Hematopoietic multipotent progenitor cell (in vitro differentiated cells): ENCODE results near the gene FER. TPM values are rescaled to one million over a fixed set of nuclear protein-coding genes. Genes with fewer than 3 reads are reported as not detected.
"Not testable (repeated sequence)": the region's sequence is repeated elsewhere in the genome, so short reads cannot be mapped to it uniquely, and the experiment has no call there.

Source experiments
- DNase-seq, 3 donors: peaks; one replicate each; pipeline ENCODE4 v3.0.0-alpha.2; 2011 to 2015; ENCODE audit warnings: low read depth in 2 of 3, low spot score in 2 of 3
- total RNA-seq: library from RNA; depleted of rRNA; stranded (reverse); fragments of >200 nt; gene quantifications from one replicate; pipeline ENCODE4 v1.2.3, GENCODE V29; 2012

FER gene
- total RNA-seq, 1 donor = 4.3 TPM

DNA sequence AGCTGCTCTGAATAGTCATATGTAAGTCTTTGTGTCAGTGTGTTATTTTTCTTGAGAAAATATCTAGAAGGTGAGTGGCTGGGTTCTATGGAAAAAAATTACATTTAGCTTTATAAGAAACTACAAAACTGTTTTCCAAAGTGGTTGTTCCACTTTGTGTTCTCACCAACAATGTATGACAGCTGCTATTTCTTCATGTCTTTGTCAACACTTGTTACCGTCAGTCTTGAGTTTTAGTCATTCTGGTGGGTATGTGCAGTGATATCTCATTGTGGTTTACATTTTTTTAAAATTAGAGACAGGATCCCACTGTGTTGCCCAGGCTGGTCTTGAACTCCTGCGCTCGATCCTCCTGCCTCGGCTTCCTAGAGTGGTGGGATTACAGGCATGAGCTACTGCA is 415.6 kb downstream of the FER start:
- DNase-seq = no peak

GRCh38 chr5:109164001-109164400 is 416.3 kb downstream of the FER start:
- no peak for DNase-seq

- DNase-seq = no peak
Measured at GRCh38 chr5:109167586-109167985, 419.9 kb downstream of the FER start.

GRCh38 chr5:109168151-109168550 is 420.5 kb downstream of the FER start:
- no peak for DNase-seq

DNA sequence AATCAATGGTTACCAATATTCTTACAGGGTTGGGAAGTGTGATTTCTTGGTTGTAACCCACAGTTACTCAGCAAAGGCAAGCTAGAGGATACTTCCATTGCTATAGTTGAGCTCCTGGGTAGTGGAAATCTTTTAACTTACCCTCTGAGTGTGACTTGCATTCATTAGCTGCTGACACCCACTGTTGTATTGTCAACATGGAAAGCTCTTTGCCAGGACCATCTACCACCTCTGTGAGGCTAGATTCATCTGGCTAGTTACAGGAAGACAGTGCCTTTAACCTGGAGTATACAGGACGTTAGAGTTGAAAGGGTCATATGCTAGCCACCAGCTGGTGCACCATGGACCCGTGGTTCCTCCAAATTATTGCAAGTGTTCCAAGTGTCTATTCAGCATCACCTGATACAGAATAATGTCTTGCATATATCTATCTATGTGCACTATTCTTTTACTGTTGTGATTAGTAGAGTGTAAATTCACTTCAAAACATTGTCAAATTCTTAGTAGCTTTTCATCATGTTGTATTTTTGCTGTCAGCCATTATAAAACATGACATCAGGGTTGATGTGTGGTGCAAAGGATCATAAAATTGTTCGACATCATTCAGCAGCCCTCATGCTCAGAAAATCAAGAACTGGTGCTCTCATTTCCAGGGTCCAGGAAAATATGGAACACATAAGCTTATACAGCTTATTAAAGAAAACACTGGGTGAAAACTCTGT is 423.1 kb downstream of the FER start:
- no peak for DNase-seq

DNA sequence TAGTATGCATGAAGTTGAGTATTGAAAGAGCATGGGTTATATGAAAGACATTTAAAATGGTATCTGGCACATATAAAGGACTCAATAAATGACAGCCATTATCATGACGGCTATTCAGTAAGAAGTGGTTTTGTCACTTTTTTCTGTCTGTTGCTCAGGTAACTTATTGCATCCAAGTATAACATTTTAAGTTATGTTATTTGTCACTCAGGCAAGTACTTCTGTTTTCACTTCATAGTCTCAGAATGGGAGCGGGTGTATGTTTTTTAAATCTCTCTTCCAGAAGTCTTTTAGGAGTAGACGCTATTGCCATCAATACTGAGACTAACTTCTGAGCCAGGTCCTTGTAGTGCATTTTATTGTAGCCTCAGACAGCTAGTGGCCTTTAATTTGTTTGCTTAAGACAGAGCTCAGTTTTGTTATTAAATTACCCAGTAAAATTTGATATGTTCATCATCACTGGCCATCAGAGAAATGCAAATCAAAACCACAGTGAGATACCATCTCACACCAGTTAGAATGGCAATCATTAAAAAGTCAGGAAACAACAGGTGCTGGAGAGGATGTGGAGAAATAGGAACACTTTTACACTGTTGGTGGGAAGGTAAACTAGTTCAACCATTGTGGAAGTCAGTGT is 423.9 kb downstream of the FER start:
- DNase-seq = not testable (repeated sequence)

GRCh38 chr5:109173036-109173794 is 425.5 kb downstream of the FER start:
- DNase-seq = no peak

- DNase-seq = no peak
Measured at GRCh38 chr5:109177227-109177626, 429.5 kb downstream of the FER start.

GRCh38 chr5:109177782-109178181 is 430.1 kb downstream of the FER start:
- DNase-seq = no peak

GRCh38 chr5:109180668-109181067 is 433.0 kb downstream of the FER start:
- no peak for DNase-seq

DNA sequence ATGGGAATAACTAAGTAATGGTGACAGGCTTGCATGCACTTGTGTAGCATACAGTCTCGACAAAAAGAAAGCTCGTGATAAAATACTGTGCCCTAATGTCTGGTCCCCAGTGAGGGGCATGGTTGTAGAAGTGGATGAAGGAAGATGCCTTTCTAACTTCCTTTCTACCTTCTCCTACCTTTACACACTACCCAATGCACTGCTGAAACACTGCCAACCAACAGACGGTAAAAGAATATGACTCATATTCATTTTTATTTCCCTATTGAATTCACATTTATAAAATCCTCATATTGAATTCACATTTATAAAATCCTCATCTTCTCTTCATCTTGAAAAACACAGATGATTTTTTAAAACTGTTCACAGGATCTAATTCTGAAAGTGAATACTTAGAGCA is 439.1 kb downstream of the FER start:
- DNase-seq = no peak

DNA sequence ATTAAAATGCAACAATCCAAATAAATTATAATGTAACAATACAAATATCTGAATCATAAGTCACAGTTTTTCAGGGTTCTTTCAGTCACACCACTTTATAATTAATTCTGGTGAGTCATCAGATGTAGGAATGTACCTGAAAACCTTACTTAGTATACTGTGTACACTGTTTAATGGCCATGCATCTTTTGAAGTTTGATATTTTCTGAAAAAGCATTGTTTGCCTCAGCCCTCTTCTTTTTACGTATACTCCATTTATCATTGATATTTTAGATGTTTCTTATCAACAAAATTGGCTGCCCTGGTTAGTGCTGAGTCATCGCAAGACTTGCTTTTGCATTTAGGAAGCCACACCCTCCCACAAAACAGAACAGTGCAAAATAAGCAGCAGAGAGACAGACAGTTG is 443.5 kb downstream of the FER start:
- DNase-seq = peak in 2 of 3 donors; percentile 26 to 67

GRCh38 chr5:109192027-109192426 is 444.3 kb downstream of the FER start:
- DNase-seq = no peak

GRCh38 chr5:109192555-109193281 is 445.0 kb downstream of the FER start:
- no peak for DNase-seq

DNA sequence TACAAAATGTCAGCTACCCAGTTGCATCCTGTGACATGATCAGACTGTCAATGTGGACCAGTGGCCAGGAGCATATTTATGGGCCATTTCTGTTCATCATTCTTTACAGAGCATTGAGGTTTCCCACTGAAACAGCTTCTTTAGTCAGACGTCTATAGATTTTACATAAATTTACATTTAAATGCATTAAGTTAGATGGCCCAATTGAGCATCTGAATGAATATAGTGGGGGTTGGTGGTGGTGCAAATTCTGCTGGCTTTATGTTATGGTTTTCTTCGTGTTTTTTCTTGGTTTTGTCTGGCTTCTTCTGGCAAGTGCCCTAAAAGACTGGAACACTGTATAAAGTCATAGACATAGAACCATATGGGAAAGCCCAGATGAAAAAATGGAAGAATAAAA is 448.0 kb downstream of the FER start:
- DNase-seq = no peak

- no peak for DNase-seq
Measured at GRCh38 chr5:109196087-109196822, 448.6 kb downstream of the FER start.

- no peak for DNase-seq
Measured at GRCh38 chr5:109196823-109197160, 449.1 kb downstream of the FER start.

GRCh38 chr5:109199289-109199688 is 451.6 kb downstream of the FER start:
- no peak for DNase-seq

- DNase-seq = no peak
Measured at GRCh38 chr5:109199799-109200620, 452.3 kb downstream of the FER start.

DNA sequence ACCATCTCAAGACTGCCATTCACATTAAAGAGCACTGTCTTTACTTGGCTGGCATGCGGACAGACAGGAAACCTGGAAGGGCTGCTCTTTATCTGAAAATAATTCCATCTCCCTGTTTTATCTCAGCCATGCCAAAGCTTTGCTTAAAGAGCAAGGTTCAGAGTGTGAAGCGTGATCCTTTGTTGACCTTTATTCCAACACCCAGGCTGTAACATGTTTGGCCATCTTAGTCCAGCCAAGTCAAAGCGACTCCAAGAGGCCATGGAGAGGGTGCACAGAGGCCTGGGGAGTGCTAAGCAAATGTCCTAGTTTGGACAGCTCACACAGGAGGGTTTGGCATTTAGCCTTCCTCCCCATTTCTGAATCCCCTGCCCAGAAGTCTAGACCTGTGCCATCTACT is 467.3 kb downstream of the FER start:
- no peak for DNase-seq
